GM04503 (cell line): ENCODE results near the gene RBSN.

ENCODE experiments used
- DNase-seq: peaks from one replicate; pipeline ENCODE4 v3.0.0-alpha.2; 2012; ENCODE audit warnings: low read depth

Gene RBSN

GRCh38 chr3:15099364-15100098 lies 583 bp upstream of the RBSN start:
- no peak for DNase-seq

GRCh38 chr3:15097891-15098290 lies 1.1 kb downstream of the RBSN start:
- DNase-seq = no peak

- DNase-seq = no peak
These were observed 2.9 kb downstream of the RBSN start for GRCh38 chr3:15096046-15096445.

GRCh38 chr3:15094187-15094875 lies 4.6 kb downstream of the RBSN start:
- no peak for DNase-seq

GRCh38 chr3:15092686-15093085 lies 6.3 kb downstream of the RBSN start:
- DNase-seq = no peak

- DNase-seq = no peak
These were observed 7.4 kb downstream of the RBSN start for GRCh38 chr3:15091575-15091974.

- no peak for DNase-seq
These were observed 9.7 kb downstream of the RBSN start for GRCh38 chr3:15089201-15089600.

- DNase-seq = no peak
These were observed 12.2 kb downstream of the RBSN start for GRCh38 chr3:15086699-15087098.

GRCh38 chr3:15086263-15086662 lies 12.7 kb downstream of the RBSN start:
- DNase-seq = no peak

- no peak for DNase-seq
These were observed 15.7 kb downstream of the RBSN start for GRCh38 chr3:15083252-15083651.

GRCh38 chr3:15081960-15082664 lies 16.8 kb downstream of the RBSN start:
- DNase-seq = no peak

- no peak for DNase-seq
These were observed 19.9 kb downstream of the RBSN start for GRCh38 chr3:15079091-15079490.

- DNase-seq = no peak
These were observed 24.4 kb downstream of the RBSN start for GRCh38 chr3:15074500-15074899.

GRCh38 chr3:15071699-15072098 lies 27.2 kb downstream of the RBSN start:
- no peak for DNase-seq

GRCh38 chr3:15069441-15069840 lies 29.5 kb downstream of the RBSN start:
- no peak for DNase-seq

GRCh38 chr3:15066467-15066866 lies 32.5 kb downstream of the RBSN start:
- no peak for DNase-seq

GRCh38 chr3:15065550-15066007 lies 33.4 kb downstream of the RBSN start:
- no peak for DNase-seq

GRCh38 chr3:15064835-15065549 lies 34.0 kb downstream of the RBSN start, which contains the start of gene MRPS25:
Gene MRPS25 (minus strand): TSS chr3:15065315. CDS start chr3:15065194, 121 bp downstream.
- DNase-seq = peak; percentile 60

- DNase-seq = no peak
These were observed 34.6 kb downstream of the RBSN start for GRCh38 chr3:15064299-15064834.

GRCh38 chr3:15063656-15064286 lies 35.2 kb downstream of the RBSN start:
- DNase-seq = no peak

GRCh38 chr3:15063238-15063637 lies 35.7 kb downstream of the RBSN start:
- DNase-seq = no peak
